HG02798 (cell line): ENCODE measurements around the gene PRR36.

ENCODE experiments used
- ATAC-seq: cut with Tn5 transposase; IDR thresholded peaks from one replicate; pipeline ENCODE4 v1.9.1; 2021; ENCODE audit warnings: mild to moderate bottlenecking; ENCODE audit not compliant: unreplicated experiment, poor library complexity

Gene PRR36

DNA sequence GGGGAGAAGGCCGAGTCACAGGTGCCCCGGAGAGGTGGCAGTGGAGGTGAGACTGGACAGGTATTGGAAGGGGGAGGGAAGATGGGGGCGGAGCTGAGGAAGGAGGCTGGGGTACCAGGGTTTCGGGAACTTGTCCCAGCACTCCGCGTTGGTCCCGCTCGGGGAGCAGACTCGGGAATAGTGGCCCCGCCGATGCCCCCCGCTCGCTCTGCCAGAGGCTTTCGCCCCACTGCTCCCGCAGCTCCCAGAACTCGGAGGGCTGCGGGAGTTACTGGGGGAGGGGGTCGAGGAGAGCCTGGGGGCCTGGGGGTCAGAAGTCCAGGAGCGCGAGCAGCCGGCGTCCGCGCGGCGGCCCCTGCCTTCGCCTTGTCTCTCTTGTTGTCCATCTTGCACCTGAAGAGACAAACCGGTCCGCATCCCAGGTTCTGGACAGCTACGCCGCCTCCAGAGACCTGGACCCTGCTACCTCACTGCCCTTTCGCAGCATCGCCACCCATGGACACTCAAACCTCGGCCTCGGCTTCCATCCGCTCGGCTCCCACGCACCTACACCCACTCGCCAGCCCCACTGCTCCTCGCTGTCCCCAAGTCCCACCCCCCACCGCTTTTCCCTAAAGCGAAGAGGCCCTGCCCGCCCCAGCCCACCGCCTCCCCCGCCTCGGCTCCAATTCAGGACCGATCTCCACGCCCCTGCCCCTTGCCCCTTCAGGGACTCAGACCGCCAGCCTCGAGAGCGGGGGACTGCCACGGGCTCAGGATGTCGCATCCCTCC is 700 bp downstream of the PRR36 start:
- no peak for ATAC-seq

DNA sequence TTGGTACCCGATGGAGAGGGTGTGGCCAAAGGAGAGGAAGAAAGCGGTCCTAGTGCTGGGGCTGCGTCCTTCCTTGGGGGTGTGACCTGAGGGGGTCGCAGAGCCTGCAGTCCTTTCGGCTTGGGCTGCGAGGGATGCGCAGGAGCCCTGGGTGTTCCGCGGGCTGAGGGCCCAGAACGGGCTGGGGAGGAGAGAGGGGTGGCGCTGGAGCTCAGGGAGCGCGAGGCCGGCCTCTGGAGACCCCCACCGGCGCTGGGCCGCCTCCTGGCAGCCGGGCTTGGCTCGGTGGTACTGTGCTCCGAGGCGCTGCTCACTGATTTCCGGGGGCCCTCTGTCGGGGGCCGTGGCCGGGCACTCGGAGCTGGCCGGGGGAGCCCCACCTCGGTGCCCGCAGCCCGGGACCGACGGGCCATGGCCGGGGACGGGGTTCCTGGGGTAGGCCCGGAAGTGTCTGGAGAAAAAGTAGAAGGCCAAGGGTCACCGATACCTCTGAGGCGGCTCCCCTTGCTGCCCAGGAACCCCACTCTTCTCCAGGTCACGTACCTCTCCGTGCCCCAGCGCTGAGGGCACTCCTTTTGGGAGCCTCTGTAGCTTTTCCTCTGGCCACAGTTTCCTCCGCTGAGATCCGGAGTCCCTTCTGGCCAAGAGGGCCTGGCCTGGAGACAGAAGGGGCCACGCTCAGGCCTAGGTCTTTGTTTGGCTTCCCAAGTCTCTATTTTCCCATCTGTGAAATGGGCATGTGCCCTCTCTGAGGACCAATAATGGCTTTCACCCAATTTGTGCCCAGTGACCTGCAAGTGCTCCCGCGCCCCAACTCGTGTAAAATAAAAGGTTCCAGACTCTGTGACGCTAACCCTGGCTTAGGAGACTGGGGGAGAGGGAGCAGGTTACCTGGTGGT is 1.6 kb downstream of the PRR36 start:
- ATAC-seq, result no peak

DNA sequence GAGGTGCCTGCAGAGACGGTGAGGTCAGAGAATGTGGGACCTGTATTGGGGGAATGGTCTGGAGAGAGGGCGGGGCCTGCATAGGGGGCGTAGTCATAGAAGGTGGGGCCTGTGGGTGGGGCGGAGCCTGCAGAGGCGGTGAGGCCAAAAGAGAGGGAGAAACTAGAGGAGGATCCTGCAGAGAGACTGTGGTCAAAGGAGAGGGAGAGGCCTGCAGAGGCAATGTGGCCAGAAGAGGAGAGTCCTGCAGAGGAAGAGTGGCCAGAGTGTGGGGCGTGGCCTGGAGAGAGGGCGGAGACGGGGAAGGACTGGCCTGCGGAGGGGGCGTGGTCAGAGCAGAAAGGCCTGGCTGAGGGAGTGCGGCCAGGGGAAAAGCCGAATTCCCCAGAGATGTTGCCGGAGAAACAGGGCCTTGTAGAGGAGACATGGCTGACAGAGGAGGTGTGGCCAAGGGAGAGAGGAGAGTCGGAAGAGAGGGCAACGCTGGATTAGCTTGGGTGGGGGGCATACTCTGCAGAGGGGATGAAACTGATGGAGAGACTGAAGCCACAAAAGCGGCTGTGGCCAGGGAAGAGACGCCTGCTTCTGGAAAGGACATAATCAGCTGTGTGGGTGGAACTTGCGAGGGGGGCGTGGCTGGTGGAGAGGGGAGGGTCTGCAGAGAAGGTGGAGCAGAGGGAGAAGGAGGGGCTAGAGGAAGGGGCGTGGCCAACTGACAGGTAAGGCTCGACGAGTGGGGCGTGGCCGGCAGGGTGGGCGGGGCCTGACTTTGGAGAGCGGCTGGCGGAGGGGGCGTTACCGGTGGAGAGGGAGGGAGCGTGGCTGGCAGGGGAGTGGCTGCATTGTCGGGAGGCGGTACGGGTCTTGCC is 2.5 kb downstream of the PRR36 start:
- no peak for ATAC-seq

DNA sequence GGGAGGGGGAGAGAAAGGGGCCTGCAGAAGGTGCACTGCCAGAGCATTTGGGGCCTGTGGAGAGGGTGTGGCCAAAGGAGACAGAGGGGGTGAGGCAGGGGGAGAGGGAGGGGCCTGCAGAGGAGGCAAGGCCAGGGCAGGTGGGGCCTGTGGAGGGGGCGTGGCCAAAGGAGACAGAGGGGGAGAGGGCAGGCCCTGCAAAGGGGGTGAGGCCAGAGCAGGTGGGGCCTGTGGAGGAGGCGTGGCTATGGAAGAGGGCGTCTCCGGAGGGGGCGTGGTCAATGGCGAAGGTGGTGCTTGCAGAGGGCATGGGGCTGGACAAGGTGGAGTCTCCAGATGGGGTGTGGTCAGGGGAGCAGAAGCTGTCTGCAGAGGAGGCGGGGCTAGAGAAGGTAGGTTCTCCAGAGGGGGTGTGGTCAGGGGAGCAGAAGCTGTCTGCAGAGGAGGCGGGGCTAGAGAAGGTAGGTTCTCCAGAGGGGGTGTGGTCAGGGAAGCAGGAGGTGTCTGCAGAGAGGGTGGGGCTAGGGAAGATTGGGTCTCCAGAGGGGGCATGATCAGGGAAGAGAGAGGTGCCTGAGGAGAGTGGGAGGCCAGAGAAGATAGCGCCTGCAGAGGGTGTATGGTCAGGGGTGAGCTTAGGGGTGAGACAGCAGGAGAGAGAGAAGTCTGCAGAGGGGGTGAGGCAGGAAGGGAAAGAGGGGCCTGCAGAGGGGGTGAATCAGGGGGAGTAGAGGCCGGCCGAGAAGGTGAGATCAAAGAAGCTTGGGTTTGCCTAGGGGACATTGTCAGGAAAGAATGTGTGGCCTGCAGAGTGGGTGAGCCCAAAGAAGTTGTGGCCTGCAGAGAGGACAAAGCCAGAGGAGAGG is 3.4 kb downstream of the PRR36 start:
- ATAC-seq, result no peak

DNA sequence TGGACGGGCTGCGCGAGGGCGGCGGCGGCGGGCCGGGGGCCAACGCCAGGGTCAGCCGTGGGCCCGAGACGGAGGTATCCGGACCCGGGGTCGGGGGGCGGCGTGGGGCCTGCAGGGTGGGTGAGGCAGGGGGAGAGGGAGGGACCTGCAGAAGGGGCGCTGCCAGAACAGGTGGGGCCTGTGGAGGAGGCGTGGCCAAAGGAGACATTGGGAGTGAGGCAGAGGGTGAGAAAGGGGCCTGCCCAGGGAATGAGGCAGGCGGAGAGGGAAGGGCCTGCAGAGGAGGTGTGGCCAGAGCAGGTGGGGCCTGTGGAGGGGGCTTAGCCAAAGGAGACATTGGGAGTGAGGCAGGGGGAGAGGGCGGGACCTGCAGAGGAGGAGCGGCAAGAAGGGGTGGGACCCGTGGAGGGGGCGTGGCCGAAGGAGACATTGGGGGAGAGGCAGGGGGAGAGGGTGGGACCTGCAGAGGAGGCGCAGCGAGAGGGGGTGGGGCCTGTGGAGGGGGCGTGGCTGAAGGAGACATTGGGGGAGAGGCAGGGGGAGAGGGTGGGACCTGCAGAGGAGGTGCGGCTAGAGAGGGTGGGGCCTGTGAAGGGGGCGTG is 4.2 kb downstream of the PRR36 start:
- no peak for ATAC-seq

DNA sequence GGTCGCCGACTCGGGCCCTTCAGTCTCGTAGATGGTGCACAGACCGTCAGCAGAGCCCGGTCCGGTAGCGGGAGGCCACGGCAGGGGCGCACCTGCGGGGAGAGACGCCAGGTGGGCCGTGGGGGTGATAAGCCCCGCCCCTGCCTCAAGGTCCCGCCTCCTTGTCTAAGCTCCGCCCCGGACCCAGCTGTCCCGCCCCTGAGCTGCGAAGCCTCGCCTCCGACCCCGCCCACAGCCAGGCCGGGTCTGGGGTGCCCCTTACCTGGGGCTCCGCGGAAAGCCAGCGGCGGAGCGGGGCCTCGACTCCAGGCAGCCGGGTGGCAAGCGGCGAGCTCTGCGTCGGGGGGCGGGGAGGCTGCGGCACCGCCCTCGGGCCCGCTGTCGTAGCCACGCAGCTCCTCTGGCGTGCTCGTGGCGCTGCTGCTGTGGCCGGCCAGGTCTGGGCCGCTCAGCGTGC is 4.7 kb downstream of the PRR36 start:
- peak; percentile 54 for ATAC-seq

DNA sequence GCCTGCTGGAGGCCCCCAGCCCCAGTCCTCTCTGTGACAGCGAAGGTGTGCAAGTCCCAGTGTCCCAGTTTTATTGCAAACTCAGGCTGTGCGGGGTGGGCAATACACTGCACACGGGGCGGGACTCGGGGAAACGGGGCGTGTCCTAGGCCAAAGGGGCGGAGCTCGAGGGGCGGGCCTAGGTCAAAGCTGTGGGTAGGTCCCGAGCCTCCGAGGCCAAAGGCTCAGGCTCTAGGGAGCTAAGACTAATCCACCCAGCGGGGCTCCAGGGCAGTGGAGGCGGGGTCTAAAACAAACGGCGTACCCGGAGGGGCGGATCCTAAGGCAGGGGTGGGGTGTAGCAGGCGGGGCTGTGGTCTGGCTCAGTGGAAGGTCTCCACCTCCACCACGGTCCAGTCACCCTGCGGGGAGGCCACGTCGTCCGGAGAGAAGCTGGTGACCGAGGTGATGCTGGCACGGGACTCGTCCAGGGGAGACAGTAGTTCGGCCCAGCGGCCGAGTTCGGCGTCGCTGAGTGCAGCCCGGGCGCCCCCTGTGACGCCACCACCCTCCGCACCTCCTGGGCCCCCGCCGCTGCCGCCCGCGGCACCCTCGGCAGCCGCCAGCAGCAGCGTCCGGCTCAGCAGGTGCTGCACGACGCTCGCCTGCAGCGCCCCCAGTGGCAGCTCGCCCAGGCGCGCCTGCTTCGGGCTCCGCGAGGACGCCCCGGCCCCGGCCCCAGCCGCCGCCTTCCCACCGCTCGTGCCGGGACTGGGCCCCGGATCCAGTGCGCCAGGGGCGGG is 5.3 kb downstream of the PRR36 start:
- peak; percentile 59 for ATAC-seq

DNA sequence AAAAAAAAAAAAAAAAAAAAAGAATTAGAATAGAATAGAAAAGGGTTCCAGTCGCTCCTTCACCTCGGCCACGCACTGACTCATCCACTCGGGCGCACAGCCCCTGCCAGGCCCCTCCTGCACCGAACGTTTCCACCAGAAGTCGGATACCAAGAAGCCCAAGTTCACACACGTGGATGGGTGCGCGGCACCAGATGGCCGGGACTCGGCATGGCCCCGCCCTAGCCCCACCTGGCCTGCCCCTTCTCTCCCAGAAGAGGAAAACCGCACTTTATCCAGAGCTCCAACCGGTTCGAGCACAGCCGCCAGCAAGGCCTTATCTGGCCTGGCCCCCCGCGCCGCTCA is 5.9 kb downstream of the PRR36 start:
- ATAC-seq, result no peak

DNA sequence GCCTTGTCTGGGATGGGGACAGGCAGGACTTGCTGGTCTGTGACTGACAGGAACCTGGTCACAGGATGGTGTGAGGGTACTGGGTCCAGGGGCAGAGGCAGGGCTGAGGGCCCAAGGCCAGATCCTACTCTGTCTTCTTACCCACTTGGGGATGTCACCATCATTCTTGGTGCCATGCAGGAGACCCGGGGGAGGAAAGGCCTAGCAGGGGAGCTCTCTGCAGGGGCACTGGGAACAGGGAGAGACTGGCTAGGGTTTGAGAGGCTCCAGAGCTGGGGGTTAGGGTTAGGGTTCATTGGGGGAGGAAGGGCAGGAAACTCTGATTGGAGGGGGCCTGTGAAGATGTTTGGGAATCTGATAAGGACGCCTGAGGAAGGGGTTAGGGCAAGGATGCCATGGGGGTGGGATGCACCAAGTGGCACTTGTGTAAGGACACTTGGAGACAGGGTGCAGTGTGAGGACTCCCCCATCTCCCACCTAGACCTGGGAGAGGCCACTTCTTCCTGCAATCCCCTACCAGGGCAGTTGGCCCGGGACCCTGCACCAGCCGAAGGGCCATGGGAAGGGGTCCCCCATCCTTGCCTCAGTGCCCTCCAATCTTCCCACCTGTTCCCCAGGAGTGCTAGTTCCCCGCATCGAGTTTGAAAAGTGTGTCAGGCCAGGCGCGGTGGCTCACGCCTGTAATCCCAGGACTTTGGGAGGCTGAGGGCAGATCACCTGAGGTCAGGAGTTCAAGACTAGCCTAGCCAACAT is 6.9 kb downstream of the PRR36 start:
- ATAC-seq, result no peak

DNA sequence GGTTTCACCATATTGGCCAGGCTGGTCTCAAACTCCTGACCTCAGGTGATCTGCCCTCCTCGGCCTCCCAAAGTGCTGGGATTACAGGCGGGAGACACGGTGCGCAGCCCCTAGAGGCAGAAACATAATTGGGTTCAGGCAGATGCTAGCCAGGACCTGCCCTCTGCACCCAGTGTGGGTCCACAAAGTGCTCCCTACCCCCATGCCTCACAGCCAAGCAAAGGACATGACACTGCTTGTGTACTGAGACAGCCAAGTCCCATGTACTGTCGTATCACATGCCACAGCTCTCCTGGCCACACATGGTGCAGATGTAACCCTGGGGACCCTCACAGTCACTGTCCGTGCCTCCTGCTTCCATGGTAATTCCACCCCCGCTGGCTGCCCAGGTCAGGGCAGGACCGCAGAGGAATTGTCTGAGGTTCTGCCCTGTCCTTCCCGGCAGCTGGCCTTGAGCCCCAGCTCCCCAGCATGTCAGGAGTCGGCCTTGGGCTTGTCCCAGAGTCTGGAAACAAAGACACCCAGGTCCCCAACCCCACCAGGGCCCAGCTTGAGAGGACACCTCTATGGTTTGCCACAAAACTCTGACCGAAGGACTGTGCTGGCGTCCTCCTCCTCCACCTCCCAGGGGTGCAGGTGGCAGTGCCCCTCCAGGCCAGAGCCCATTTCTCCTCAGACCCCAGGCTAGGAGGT is 7.6 kb downstream of the PRR36 start:
- no peak for ATAC-seq

DNA sequence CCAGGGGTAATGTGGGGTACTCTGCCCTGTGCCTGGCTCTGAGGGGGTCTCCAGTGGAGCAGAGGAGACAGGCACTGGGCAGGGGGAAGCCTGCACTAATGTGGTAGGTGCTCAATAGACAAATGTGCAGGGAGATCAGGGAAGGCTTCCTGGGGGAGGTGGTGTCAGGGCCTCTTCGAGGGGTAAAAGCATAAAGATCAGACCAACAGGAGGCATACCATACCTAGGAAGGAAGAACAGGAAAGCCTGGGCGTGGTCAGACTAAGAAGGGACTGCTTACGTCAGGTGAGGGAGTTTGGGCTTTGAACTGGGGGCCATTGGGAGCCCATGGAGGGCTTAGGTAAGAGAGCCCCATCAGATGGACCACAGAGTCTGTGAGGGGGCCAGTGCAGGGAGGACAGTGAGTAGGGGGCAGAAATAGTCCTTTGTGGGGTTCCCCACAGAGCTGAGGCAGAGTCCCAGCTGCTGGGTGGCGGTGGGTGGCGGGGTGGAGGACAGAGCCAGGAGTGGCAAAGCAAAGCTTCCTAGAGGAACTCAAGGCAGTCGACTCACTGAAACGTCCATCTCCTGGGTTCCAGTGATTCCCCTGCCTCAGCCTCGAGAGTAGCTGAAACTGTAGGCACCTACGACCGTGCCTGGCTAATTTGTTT is 8.8 kb downstream of the PRR36 start:
- ATAC-seq, result no peak

DNA sequence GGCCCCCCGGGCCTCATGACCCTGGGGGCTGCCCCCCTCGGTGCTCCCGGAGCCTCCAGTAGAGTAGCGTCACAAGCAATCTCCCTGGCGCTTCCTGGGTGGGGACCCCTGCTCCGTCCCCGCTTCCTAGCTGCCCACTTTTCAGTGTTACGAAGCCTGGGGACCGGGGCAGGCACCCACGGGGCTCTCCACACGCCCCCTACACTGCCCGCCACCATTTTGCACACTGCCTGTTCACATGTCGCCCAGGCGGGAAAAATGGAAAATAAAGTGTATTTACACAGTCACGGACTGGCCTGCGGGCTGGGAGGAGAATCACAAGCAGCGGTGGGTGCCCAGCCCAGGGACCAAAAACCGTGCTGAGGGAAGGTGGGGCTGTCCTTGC is 9.5 kb downstream of the PRR36 start:
- ATAC-seq, result no peak

DNA sequence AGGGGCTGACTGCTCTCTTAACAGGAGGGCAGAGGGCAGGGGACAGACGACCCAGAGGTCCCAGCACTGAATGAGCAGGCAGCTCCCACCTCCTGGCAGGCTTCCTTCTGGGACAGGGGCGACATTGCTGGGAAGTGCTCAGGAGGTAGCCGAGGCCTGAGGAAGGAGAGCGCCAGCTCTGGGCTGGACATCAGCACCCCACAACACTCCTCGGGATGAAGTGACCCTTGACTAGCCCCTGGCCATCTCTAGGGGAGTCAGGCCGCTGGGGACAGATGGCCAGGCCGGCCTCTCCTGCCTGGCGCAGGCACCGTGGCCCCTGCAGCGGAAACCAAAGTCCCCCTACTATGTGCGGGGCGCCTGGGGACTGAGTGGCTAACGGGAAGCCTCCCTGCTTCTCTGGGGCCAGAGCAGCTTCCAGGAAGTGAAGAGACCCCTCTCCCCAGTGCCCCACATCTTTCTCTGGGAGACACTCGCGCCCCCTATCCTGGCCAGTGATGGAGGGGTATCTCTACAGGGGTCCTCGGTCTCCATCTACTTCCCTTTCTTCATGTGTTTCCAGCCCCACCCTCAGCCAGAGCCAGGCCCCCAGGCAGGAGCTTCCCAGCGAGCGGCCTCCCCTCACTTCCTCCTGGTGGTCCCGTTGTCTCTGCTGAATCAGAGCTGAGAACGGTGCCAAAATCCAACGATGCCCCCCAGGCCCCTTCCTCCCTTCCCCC is 10.1 kb downstream of the PRR36 start:
- ATAC-seq, result no peak

DNA sequence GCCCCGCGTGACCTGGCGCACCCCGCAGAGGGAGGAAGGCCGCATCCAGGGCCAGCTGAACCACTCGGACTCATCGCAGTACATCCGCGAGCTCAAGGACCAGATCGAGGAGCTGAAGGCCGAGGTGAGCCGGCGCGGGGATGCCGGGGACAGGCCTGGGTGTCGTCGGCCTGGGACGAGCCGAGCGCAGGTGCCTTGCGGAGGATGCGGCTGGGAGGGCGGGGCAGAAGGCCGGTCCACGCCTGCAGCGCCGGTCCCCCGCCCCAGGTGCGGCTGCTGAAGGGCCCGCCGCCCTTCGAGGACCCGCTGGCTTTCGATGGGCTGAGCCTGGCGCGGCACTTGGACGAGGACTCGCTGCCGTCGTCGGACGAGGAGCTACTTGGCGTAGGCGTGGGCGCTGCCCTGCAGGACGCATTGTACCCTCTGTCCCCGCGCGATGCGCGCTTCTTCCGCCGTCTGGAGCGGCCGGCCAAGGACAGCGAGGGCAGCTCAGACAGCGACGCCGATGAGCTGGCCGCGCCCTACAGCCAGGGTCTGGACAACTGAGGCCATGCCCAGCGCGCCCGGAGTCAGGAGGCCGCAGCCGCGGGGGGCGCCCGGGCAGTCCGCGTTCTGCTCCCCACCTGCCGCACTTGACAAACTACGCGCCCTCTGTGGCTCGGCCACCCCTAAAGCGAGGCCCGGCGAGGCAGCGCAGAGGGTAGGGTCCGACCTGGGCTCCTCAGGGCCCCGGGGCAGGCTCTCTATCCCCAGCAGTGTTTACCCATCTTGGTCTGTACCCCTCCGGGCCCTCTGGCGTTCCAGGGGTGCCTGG is 10.8 kb downstream of the PRR36 start:
- ATAC-seq, result no peak

DNA sequence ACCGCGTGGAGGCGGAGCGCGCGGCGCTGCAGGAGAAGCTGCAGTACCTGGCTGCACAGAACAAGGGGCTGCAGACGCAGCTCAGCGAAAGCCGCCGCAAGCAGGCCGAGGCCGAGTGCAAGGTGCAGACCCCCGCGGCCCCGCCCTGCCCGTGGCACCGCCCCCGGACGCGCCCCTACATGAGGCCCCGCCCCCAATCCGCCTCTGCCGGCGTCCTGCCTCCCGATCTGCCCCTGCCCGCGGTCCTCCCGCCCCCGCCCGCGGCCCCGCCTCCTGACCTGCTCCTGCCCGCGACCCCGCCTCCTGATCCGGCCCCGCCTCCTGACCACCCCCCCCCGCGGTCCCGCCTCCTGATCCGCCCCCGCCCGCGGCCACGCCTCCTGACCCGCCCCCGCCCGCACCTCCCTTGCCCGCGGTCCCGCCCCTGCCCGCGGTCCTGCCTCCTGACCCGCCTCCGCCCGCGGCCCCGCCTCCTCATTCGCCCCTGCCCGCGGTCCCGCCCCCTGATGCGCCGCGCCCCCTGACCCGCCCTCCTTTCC is 11.7 kb downstream of the PRR36 start:
- no peak for ATAC-seq
